SK-N-SH (cell line): Measurements from ENCODE around the gene KLF7. TPM values are rescaled to one million over a fixed set of nuclear protein-coding genes. Genes with fewer than 3 reads are reported as not detected.

ENCODE experiments used
- CTCF ChIA-PET: fragments of 300-600, 350-600 bp; formaldehyde crosslinking; extraction: SDS; loops from one replicate; lab custom pipeline; 2021; lab: Yijun Ruan, JAX
- POLR2A ChIA-PET: fragments of 350-600 bp; sonication (Branson Sonifier 250); formaldehyde crosslinking; extraction: SDS; loops from one replicate; lab custom pipeline; 2020; ENCODE audit warnings: antibody characterized with exemption, inconsistent platforms; lab: Yijun Ruan, JAX
- DNase-seq: peaks from one replicate; pipeline ENCODE4 v3.0.0; 2012
- H2AFZ ChIP-seq: fragments of 200-600 bp; sonication (generic); 2 replicates; pipeline ENCODE4 v1.8.1; 2016; ENCODE audit warnings: antibody characterized with exemption, mild to moderate bottlenecking, low read depth
- H3F3A ChIP-seq: fragments of 200-600 bp; sonication (generic); replicated peaks from 2 replicates; pipeline ENCODE3; 2016; ENCODE audit warnings: antibody characterized with exemption, mild to moderate bottlenecking; ENCODE audit not compliant: insufficient read depth
- H3K27ac ChIP-seq, 2 experiments: fragments of 200-500 bp in 1 of 2; fragments of 200-600 bp in 1 of 2; sonication (Bioruptor generic) in 1 of 2; sonication (generic), shearing (Covaris generic) in 1 of 2; 2 replicates each; pipeline versions ENCODE4 v1.5.1 to v1.6.1; 2014 to 2016; ENCODE audit warnings: low read depth in 2 of 2, inconsistent platforms in 1 of 2, low read length in 1 of 2, mild to moderate bottlenecking in 1 of 2, mixed read lengths in 1 of 2
- H3K27me3 ChIP-seq: fragments of 200-600 bp; sonication (generic), shearing (Covaris generic); 2 replicates; pipeline ENCODE4 v1.6.1; 2016; ENCODE audit warnings: mixed run types; ENCODE audit not compliant: insufficient read depth
- H3K36me3 ChIP-seq, 2 experiments: fragments of 200-500 bp in 1 of 2; fragments of 200-600 bp in 1 of 2; sonication (Bioruptor generic) in 1 of 2; sonication (generic) in 1 of 2; replicated peaks in 1 of 2; 2 replicates each; pipeline versions ENCODE3 to v1.5.1; 2014 to 2016; ENCODE audit warnings: low read length in 1 of 2, mild to moderate bottlenecking in 1 of 2; ENCODE audit not compliant: insufficient read depth in 2 of 2, control insufficient read depth in 1 of 2
- H3K4me1 ChIP-seq, 2 experiments: fragments of 200-500 bp in 1 of 2; fragments of 200-600 bp in 1 of 2; sonication (Bioruptor generic) in 1 of 2; sonication (generic), shearing (Covaris generic) in 1 of 2; 2 replicates each; pipeline versions ENCODE4 v1.5.1 to v1.6.1; 2014 to 2016; ENCODE audit warnings: low read depth in 1 of 2, low read length in 1 of 2, mixed run types in 1 of 2; ENCODE audit not compliant: insufficient read depth in 2 of 2, control insufficient read depth in 1 of 2
- H3K4me2 ChIP-seq: fragments of 200-600 bp; sonication (generic), shearing (Covaris generic); 2 replicates; pipeline ENCODE4 v1.6.1; 2017; ENCODE audit warnings: mixed run types
- H3K4me3 ChIP-seq, 2 experiments: fragments of 200-500 bp in 1 of 2; fragments of 200-600 bp in 1 of 2; sonication (Bioruptor generic) in 1 of 2; sonication (generic), shearing (Covaris generic) in 1 of 2; 2 replicates each; pipeline versions ENCODE4 v1.5.1 to v1.8.1; 2014 to 2016; ENCODE audit warnings: low read depth in 2 of 2, inconsistent platforms in 1 of 2, low read length in 1 of 2, mild to moderate bottlenecking in 1 of 2, mixed read lengths in 1 of 2, moderate library complexity in 1 of 2
- H3K79me2 ChIP-seq: fragments of 200-600 bp; sonication (generic); 2 replicates; pipeline ENCODE4 v1.8.1; 2017; ENCODE audit warnings: mild to moderate bottlenecking; ENCODE audit not compliant: insufficient read depth
- H3K9ac ChIP-seq: fragments of 200-600 bp; sonication (generic); 2 replicates; pipeline ENCODE4 v1.6.1; 2017; ENCODE audit warnings: mixed run types
- H3K9me2 ChIP-seq: fragments of 200-600 bp; sonication (generic); 2 replicates; pipeline ENCODE4 v1.6.1; 2017; ENCODE audit warnings: mixed run types
- H3K9me3 ChIP-seq: fragments of 200-600 bp; sonication (generic); 2 replicates; pipeline ENCODE4 v1.6.1; 2017; ENCODE audit warnings: mixed run types, mild to moderate bottlenecking, moderate library complexity
- H4K20me1 ChIP-seq: fragments of 200-600 bp; sonication (generic); 2 replicates; pipeline ENCODE4 v1.6.1; 2017; ENCODE audit warnings: mild to moderate bottlenecking, mixed run types; ENCODE audit not compliant: insufficient read depth
- CHD2 ChIP-seq: fragments of 150-350 bp; IDR thresholded peaks from 2 replicates; pipeline ENCODE4 v1.6.1; 2018; ENCODE audit warnings: low read length; ENCODE audit not compliant: partially characterized antibody
- EP300 ChIP-seq, 2 experiments: IDR thresholded peaks; 2 replicates each; pipeline versions ENCODE4 v1.4.0 to v1.6.1; 2012; ENCODE audit warnings: borderline replicate concordance in 1 of 2, low read depth in 1 of 2, low read length in 1 of 2
- FOXJ3 ChIP-seq: sonication (generic); formaldehyde crosslinking; IDR thresholded peaks from 2 replicates; pipeline ENCODE4 v1.5.1; 2020; ENCODE audit warnings: mild to moderate bottlenecking, missing genetic modification reagents
- RCOR1 ChIP-seq: fragments of 150-350 bp; IDR thresholded peaks from 2 replicates; pipeline ENCODE4 v1.6.1; 2017; ENCODE audit warnings: antibody characterized with exemption, low read length
- RFX5 ChIP-seq: IDR thresholded peaks from 2 replicates; pipeline ENCODE4 v1.6.1; 2012; ENCODE audit warnings: mild to moderate bottlenecking, improper control_type of control experiment, low read length
- RXRA ChIP-seq: IDR thresholded peaks from 2 replicates; pipeline ENCODE4 v1.4.0; 2012; ENCODE audit warnings: low read depth, mild to moderate bottlenecking, borderline replicate concordance
- TEAD4 ChIP-seq: IDR thresholded peaks from 2 replicates; pipeline ENCODE4 v1.4.0; 2012; ENCODE audit warnings: mild to moderate bottlenecking, borderline replicate concordance; ENCODE audit not compliant: insufficient read depth
- polyA plus RNA-seq, 3 experiments: library from polyadenylated mRNA; depleted of rRNA; stranded (reverse); fragments of >200 nt; gene quantifications; 2 replicates each; pipeline ENCODE4 v1.2.3, GENCODE V29; 2012
- TF ChIP-seq, protein P1 (sequence below): IDR thresholded peaks from 2 replicates; pipeline ENCODE4; 2012
- TF ChIP-seq, protein P2 (sequence below): fragments of 150-350 bp; IDR thresholded peaks from 2 replicates; pipeline ENCODE4 v1.6.1; 2017; ENCODE audit warnings: antibody characterized with exemption, low read length, low read depth, borderline replicate concordance
- TF ChIP-seq, protein P3 (sequence below): IDR thresholded peaks from 2 replicates; pipeline ENCODE4 v1.4.0; 2012; ENCODE audit warnings: low read depth, borderline replicate concordance
- TF ChIP-seq, protein P4 (sequence below): fragments of 200-600 bp; sonication (generic); IDR thresholded peaks from 2 replicates; pipeline ENCODE4 v1.6.1; 2017; ENCODE audit warnings: antibody characterized with exemption, mild to moderate bottlenecking, moderate library complexity

Gene KLF7
- polyA plus RNA-seq, 1 of the 3 experiments (the other 2 are of a cell fraction): 7.5 TPM

DNA sequence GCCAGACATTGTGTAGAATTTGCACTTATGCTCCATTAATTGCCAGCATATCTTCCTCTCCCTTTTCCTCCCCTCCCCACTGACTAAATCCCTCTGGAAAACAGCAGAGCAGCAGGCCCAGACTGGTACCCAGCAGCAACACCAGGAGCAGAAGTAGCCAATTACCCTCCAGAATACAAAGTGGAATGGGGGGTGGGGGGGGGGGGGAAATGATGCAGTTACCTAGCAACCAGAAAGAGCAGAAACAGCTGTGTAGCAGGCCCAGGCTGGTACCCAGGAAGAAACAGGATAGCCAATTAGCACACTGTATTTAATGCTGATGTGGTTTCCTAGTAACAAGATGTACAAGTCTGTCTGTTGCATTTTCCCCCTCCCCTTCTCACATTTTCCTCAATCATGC lies 52.3 kb downstream of the KLF7 start:
- CTCF ChIA-PET: interaction anchor here (1.3 to 2.0 kb wide), 2 partner anchors 43 to 360 kb away, joined by 3 to 6 read pairs; no protein-coding TSS in a partner anchor

More for the DNA sequence above, 52.3 kb downstream of the KLF7 start:
- TF ChIP-seq RXRA: no peak
- TF ChIP-seq, protein P1, sequence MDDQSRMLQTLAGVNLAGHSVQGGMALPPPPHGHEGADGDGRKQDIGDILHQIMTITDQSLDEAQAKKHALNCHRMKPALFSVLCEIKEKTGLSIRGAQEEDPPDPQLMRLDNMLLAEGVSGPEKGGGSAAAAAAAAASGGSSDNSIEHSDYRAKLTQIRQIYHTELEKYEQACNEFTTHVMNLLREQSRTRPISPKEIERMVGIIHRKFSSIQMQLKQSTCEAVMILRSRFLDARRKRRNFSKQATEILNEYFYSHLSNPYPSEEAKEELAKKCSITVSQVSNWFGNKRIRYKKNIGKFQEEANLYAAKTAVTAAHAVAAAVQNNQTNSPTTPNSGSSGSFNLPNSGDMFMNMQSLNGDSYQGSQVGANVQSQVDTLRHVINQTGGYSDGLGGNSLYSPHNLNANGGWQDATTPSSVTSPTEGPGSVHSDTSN: no peak
- peak; percentile 11; the same call in 1 of the 2 replicates for TF ChIP-seq RFX5
- peak; percentile 50; the same call in 1 of the 2 replicates for TF ChIP-seq RCOR1
- peak; percentile 69; the same call in 1 of the 2 replicates for TF ChIP-seq FOXJ3 (CRISPR knock-in tag)
- TF ChIP-seq CHD2: peak; percentile 41
- no peak for TF ChIP-seq TEAD4
- TF ChIP-seq, protein P2, sequence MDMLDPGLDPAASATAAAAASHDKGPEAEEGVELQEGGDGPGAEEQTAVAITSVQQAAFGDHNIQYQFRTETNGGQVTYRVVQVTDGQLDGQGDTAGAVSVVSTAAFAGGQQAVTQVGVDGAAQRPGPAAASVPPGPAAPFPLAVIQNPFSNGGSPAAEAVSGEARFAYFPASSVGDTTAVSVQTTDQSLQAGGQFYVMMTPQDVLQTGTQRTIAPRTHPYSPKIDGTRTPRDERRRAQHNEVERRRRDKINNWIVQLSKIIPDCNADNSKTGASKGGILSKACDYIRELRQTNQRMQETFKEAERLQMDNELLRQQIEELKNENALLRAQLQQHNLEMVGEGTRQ: no peak
- TF ChIP-seq, protein P3, sequence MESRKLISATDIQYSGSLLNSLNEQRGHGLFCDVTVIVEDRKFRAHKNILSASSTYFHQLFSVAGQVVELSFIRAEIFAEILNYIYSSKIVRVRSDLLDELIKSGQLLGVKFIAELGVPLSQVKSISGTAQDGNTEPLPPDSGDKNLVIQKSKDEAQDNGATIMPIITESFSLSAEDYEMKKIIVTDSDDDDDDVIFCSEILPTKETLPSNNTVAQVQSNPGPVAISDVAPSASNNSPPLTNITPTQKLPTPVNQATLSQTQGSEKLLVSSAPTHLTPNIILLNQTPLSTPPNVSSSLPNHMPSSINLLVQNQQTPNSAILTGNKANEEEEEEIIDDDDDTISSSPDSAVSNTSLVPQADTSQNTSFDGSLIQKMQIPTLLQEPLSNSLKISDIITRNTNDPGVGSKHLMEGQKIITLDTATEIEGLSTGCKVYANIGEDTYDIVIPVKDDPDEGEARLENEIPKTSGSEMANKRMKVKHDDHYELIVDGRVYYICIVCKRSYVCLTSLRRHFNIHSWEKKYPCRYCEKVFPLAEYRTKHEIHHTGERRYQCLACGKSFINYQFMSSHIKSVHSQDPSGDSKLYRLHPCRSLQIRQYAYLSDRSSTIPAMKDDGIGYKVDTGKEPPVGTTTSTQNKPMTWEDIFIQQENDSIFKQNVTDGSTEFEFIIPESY: no peak
- TF ChIP-seq, protein P4, sequence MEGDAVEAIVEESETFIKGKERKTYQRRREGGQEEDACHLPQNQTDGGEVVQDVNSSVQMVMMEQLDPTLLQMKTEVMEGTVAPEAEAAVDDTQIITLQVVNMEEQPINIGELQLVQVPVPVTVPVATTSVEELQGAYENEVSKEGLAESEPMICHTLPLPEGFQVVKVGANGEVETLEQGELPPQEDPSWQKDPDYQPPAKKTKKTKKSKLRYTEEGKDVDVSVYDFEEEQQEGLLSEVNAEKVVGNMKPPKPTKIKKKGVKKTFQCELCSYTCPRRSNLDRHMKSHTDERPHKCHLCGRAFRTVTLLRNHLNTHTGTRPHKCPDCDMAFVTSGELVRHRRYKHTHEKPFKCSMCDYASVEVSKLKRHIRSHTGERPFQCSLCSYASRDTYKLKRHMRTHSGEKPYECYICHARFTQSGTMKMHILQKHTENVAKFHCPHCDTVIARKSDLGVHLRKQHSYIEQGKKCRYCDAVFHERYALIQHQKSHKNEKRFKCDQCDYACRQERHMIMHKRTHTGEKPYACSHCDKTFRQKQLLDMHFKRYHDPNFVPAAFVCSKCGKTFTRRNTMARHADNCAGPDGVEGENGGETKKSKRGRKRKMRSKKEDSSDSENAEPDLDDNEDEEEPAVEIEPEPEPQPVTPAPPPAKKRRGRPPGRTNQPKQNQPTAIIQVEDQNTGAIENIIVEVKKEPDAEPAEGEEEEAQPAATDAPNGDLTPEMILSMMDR: no peak
- peak in 1 of 2 experiments; percentile 53; a peak in 1 of 4 replicates for TF ChIP-seq EP300 (IDR thresholded peaks at IDR 0.05; ENCODE audit: borderline replicate concordance in 1 of 2, low read depth in 1 of 2, low read length in 1 of 2)
- TF ChIP-seq, all 33 proteins: peak for 5
- Histone ChIP-seq H3F3A (peaks cover 8% of the 10 kb centered on the region), H3K4me1 (peaks cover 3 to 60% of the 10 kb centered on the region in 2 experiments; a peak in 3 of 4 replicates), H3K9me3 (no peaks in the 10 kb centered on the region), H3K4me3 (no peak overlapping the region), H3K79me2 (peaks cover 99% of the 10 kb centered on the region), H2AFZ (no peak overlapping the region), H3K27ac (peak overlapping the region in 1 of 2 experiments; percentile 90; a peak in 3 of 4 replicates), H3K9me2 (no peaks in the 10 kb centered on the region), H3K4me2 (no peak overlapping the region), H3K36me3 (peaks cover 11 to 48% of the 10 kb centered on the region in 2 experiments), H3K9ac (no peak overlapping the region), H3K27me3 (no peaks in the 10 kb centered on the region), H4K20me1 (peaks cover 97% of the 10 kb centered on the region)
- DNase-seq: peak; percentile 83
- POLR2A ChIA-PET: no interaction called here
